ENCODE measurements around the gene NLGN2.

Gene NLGN2

GRCh38 chr17:7437950-7438614, 30.4 kb downstream of the NLGN2 start:
- peak; percentile 56 for DNase-seq (ENCODE audit: low read depth)

- no peak for DNase-seq (ENCODE audit: low read depth)
Observed at GRCh38 chr17:7438656-7439460, 31.2 kb downstream of the NLGN2 start.

- DNase-seq (ENCODE audit: low read depth): no peak
Observed at GRCh38 chr17:7439462-7440112, 31.9 kb downstream of the NLGN2 start, which contains the start of gene FGF11. TSS of gene FGF11 (plus strand) at chr17:7439512. CDS start at chr17:7439621, 109 bp downstream.

- DNase-seq (ENCODE audit: low read depth): no peak
Observed at GRCh38 chr17:7440113-7440833, 32.6 kb downstream of the NLGN2 start.

GRCh38 chr17:7440834-7441195, 33.2 kb downstream of the NLGN2 start:
- DNase-seq (ENCODE audit: low read depth): no peak

- DNase-seq (ENCODE audit: low read depth): no peak
Observed at GRCh38 chr17:7441266-7441665, 33.6 kb downstream of the NLGN2 start.

GRCh38 chr17:7442142-7442541, 34.5 kb downstream of the NLGN2 start:
- no peak for DNase-seq (ENCODE audit: low read depth)

- DNase-seq (ENCODE audit: low read depth): no peak
Observed at GRCh38 chr17:7443499-7444485, 36.1 kb downstream of the NLGN2 start.

- no peak for DNase-seq (ENCODE audit: low read depth)
Observed at GRCh38 chr17:7444682-7445618, 37.3 kb downstream of the NLGN2 start, which contains the start of gene CHRNB1. TSS of gene CHRNB1 (plus strand) at chr17:7445061. CDS start at chr17:7445128, 67 bp downstream.

- no peak for DNase-seq (ENCODE audit: low read depth)
Observed at GRCh38 chr17:7445619-7445968, 37.9 kb downstream of the NLGN2 start.

GRCh38 chr17:7448461-7448860, 40.8 kb downstream of the NLGN2 start:
- DNase-seq (ENCODE audit: low read depth): no peak

GRCh38 chr17:7459961-7460545, 52.4 kb downstream of the NLGN2 start:
- DNase-seq (ENCODE audit: low read depth): no peak

GRCh38 chr17:7460850-7461660, 53.4 kb downstream of the NLGN2 start:
- DNase-seq (ENCODE audit: low read depth): no peak

- no peak for DNase-seq (ENCODE audit: low read depth)
Observed at GRCh38 chr17:7462474-7463371, 55.1 kb downstream of the NLGN2 start.

GRCh38 chr17:7463372-7463846, 55.8 kb downstream of the NLGN2 start:
- DNase-seq (ENCODE audit: low read depth): no peak

- DNase-seq (ENCODE audit: low read depth): no peak
Observed at GRCh38 chr17:7464081-7464480, 56.4 kb downstream of the NLGN2 start.

GRCh38 chr17:7465597-7466275, 58.1 kb downstream of the NLGN2 start:
- DNase-seq (ENCODE audit: low read depth): no peak
